Measurements from ENCODE around the gene NUTM1. TPM values are rescaled to one million over a fixed set of nuclear protein-coding genes. Genes with fewer than 3 reads are reported as not detected.

Gene NUTM1
- total RNA-seq, 1 donor from 2014 or later = not detected

DNA sequence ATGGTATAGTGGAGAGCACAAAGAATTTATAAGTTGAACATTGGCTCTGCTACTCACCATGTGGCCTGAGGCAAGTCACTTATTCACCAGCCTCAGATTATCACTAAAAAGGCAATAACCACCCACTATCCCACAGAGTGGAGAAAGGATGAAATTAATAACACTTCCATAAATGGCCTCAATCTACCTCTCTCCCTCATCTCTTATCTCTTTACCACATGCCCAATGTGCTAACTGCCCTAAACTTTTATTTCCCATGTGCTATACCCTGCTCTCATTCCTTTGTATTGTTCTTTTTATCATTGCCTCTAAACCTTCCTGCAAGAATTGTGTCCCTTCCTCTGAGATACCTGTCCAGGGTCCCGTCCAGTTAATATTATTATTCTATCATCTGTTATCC lies 31.6 kb upstream of the NUTM1 start:
- H3K27me3 Mint-ChIP-seq = no peaks in the 10 kb centered on the region
- no peaks in the 10 kb centered on the region for H3K4me1 Mint-ChIP-seq (ENCODE audit: unreplicated experiment)
- H3K4me3 Mint-ChIP-seq = no peak overlapping the region
- H3K27ac Mint-ChIP-seq = no peak overlapping the region
- no peak for DNase-seq (ENCODE audit: extremely low spot score, unreplicated experiment)
- no peaks in the 10 kb centered on the region for H3K9me3 Mint-ChIP-seq
- H3K36me3 Mint-ChIP-seq = no peaks in the 10 kb centered on the region
- TF ChIP-seq, protein P1, sequence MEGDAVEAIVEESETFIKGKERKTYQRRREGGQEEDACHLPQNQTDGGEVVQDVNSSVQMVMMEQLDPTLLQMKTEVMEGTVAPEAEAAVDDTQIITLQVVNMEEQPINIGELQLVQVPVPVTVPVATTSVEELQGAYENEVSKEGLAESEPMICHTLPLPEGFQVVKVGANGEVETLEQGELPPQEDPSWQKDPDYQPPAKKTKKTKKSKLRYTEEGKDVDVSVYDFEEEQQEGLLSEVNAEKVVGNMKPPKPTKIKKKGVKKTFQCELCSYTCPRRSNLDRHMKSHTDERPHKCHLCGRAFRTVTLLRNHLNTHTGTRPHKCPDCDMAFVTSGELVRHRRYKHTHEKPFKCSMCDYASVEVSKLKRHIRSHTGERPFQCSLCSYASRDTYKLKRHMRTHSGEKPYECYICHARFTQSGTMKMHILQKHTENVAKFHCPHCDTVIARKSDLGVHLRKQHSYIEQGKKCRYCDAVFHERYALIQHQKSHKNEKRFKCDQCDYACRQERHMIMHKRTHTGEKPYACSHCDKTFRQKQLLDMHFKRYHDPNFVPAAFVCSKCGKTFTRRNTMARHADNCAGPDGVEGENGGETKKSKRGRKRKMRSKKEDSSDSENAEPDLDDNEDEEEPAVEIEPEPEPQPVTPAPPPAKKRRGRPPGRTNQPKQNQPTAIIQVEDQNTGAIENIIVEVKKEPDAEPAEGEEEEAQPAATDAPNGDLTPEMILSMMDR (conservative IDR thresholded peaks at IDR 0.05) = no peak

DNA sequence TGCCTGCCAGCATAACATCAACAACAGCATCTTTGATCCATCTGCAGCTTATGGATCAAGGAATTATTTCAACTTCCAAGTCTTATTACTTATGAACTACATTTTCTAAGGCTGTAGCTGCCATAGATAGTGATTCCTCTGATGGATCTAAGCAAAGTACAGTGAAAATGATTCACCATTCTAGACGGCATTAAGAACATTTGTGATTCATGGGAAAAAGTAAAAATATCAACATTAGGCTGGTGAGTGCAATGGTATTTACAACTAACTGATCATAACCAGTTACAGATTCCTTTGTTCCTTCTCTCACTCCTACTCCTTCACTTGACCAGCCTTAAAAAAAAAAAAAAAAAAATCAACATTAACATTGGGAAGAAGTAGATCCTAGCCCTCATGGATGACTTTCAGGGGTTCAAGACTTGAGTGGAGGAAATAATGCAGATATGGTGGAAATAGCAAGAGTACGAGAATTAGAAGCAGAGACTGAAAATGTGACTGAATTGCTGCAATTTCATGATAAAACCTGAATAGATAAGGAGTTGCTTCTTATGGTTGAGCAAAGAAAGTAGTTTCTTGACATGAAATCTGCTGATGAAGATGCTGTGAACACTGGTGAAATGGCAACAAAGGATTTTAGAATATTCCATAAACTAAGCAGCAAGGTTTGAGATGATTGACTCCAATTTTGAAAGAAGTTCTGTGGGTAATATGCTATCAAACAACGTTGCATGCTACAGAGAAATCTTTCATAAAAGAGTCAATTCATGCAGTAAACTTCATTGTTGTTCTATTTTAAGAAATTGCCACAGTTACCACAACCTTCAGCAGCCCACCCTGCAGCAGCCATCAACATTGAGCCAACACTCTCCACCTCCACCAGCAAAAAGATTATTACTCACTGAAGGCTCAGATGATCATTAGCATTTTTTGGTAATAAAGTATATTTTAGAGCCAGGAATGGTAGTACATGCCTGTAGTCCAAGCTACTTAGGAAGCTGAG lies 28.3 kb upstream of the NUTM1 start:
- Mint-ChIP-seq H3K4me1 (ENCODE audit: unreplicated experiment) (peaks cover 11% of the 10 kb centered on the region), H3K36me3 (no peaks in the 10 kb centered on the region), H3K9me3 (no peaks in the 10 kb centered on the region), H3K27me3 (no peaks in the 10 kb centered on the region), H3K27ac (no peak overlapping the region), H3K4me3 (no peak overlapping the region)
- no peak for DNase-seq (ENCODE audit: extremely low spot score, unreplicated experiment)
- TF ChIP-seq, protein P1 (conservative IDR thresholded peaks at IDR 0.05) = no peak

DNA sequence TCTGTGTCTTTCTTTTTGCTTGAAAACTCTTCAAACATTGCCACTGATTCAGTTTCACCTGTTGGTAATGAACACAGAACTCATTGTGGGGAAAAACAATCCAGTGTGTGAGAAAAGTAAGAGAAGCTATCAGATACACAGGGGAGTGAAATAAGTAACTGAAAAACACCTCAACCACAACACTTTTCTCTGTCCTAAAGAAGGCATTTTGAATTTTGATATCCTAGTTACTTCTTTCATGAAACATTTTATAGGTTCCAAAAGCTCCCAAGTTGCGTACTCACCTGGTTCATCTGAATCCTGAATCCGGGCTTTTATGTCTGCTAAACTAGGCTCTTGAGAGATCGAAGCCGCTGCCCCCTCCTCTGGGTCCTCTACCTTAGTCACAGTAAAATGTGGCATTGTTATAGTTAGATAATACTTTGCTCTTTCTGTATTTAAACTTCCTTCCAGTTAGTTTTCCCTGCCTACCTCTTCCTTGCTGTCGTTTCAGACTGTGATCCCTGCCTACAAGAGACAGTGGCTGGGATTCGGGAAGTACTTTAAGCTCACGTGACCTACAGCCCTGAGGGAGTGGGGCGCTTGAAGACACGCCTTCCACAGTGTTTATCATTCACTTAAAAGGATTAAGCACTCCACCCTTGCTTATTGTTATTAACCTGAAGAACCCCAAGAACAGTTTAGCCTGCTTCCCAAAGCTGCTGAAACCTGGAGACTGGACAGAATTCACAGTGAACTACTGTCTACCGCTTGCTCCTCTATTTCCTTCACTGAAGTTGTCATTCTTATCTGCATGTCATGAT lies 24.6 kb upstream of the NUTM1 start:
- Mint-ChIP-seq H3K27me3 (no peaks in the 10 kb centered on the region), H3K9me3 (no peaks in the 10 kb centered on the region), H3K27ac (peak overlapping the region; percentile 76), H3K4me3 (peak overlapping the region; percentile 90), H3K36me3 (no peaks in the 10 kb centered on the region), H3K4me1 (ENCODE audit: unreplicated experiment) (peaks cover 11% of the 10 kb centered on the region)
- TF ChIP-seq, protein P1 (conservative IDR thresholded peaks at IDR 0.05) = no peak
- DNase-seq (ENCODE audit: extremely low spot score, unreplicated experiment) = no peak

DNA sequence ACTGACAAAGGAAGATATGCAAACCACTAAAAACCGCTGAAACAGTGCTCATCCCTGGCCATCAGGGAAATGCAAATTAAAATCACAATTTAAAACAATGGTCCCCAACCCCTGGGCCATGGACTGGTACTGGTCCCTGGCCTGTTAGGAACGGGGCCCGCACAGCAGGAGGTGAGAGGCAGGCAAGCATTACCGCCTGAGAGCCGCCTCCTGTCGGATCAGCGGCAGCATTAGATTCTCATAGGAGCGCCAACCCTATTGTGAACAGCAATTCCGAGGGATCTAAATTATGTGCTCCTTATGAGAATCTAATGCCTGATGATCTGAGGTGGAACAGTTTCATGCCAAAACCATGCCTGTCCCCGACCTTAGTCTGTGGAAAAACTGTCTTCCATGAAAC lies 19.9 kb upstream of the NUTM1 start:
- DNase-seq (ENCODE audit: extremely low spot score, unreplicated experiment) = no peak
- H3K4me3 Mint-ChIP-seq = no peak overlapping the region

DNA sequence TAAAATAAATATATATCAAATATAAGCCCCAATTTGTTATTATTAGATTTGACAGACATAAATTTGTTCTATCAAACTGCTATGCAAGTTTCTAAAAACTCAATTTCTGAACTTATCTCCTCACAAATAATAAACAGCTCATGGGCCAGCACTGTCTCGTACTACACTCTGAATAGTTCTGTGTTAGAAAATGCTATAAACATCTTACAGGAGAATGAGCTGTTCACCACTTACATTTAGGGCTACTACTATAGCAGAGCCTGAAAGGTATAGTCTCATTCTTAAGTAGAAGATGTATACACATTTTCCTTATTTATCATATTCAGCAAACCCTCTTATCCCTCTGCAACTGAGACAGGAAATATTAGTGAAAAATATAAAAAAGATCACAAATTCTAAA lies 18.2 kb upstream of the NUTM1 start:
- H3K9me3 Mint-ChIP-seq = no peaks in the 10 kb centered on the region
- H3K4me3 Mint-ChIP-seq = no peak overlapping the region
- H3K27ac Mint-ChIP-seq = no peak overlapping the region
- no peaks in the 10 kb centered on the region for H3K27me3 Mint-ChIP-seq
- no peaks in the 10 kb centered on the region for H3K4me1 Mint-ChIP-seq (ENCODE audit: unreplicated experiment)
- no peak for DNase-seq (ENCODE audit: extremely low spot score, unreplicated experiment)
- H3K36me3 Mint-ChIP-seq = no peaks in the 10 kb centered on the region
- TF ChIP-seq, protein P1 (conservative IDR thresholded peaks at IDR 0.05) = no peak

More for the DNA sequence above, 19.9 kb upstream of the NUTM1 start:
- Mint-ChIP-seq H3K27ac (no peak overlapping the region), H3K27me3 (no peaks in the 10 kb centered on the region), H3K4me1 (ENCODE audit: unreplicated experiment) (peaks cover 8% of the 10 kb centered on the region), H3K36me3 (no peaks in the 10 kb centered on the region), H3K9me3 (no peaks in the 10 kb centered on the region)
- TF ChIP-seq, protein P1 (conservative IDR thresholded peaks at IDR 0.05) = no peak

Data from type B pancreatic cell (in vitro differentiated cells).